Ammon's horn (tissue), 1 donor: ENCODE results near the gene GDPD5.

Experiments
- DNase-seq: peaks from one replicate; pipeline ENCODE4 v3.0.0-alpha.2; 2016; ENCODE audit warnings: low spot score

GDPD5 gene

GRCh38 chr11:75399344-75400145 is 126.2 kb downstream of the GDPD5 start, which contains the start of gene RPS3:
Gene RPS3 (plus strand): TSS chr11:75399518. CDS start chr11:75399548, 30 bp downstream.
- peak; percentile 97 for DNase-seq

GRCh38 chr11:75398906-75399305 is 126.8 kb downstream of the GDPD5 start:
- no peak for DNase-seq

- DNase-seq = no peak
Observed at GRCh38 chr11:75394085-75394840, 131.5 kb downstream of the GDPD5 start.

GRCh38 chr11:75389925-75390324 is 135.8 kb downstream of the GDPD5 start:
- no peak for DNase-seq

- DNase-seq = no peak
Observed at GRCh38 chr11:75389276-75389605, 136.5 kb downstream of the GDPD5 start.

GRCh38 chr11:75388386-75389275 is 137.1 kb downstream of the GDPD5 start:
- DNase-seq = peak; percentile 87

GRCh38 chr11:75387736-75388294 is 137.9 kb downstream of the GDPD5 start:
- DNase-seq = no peak

GRCh38 chr11:75386942-75387630 is 138.7 kb downstream of the GDPD5 start:
- no peak for DNase-seq
